ENCODE results near the gene MEIOC. TPM values are rescaled to one million over a fixed set of nuclear protein-coding genes. Genes with fewer than 3 reads are reported as not detected.

MEIOC gene
- total RNA-seq, 1 experiment from 2014 or later: 3.0 TPM

- Histone ChIP-seq H3K9ac (ENCODE audit: extremely low read depth, insufficient read length, low read length) (no peak overlapping the region), H2BK5ac (ENCODE audit: insufficient read length, low read length) (no peak overlapping the region), H3K4me1 (ENCODE audit: insufficient read depth, low read length) (no peaks in the 10 kb centered on the region), H4K20me1 (ENCODE audit: control insufficient read depth, insufficient read depth, insufficient read length) (no peaks in the 10 kb centered on the region), H2BK12ac (ENCODE audit: insufficient read length, low read depth, low read length) (no peak overlapping the region), H3K27me3 (ENCODE audit: insufficient read depth, low read length) (peaks cover 3% of the 10 kb centered on the region; the same call in 1 of the 2 replicates), H2BK20ac (ENCODE audit: low read depth, low read length, poor library complexity, severe bottlenecking) (no peak overlapping the region), H3K27ac (ENCODE audit: insufficient read length, low read depth, low read length) (no peak overlapping the region), H2AFZ (ENCODE audit: low read length) (no peak overlapping the region), H3K23me2 (ENCODE audit: insufficient read length, low read depth, low read length, poor library complexity, severe bottlenecking) (peaks cover 3% of the 10 kb centered on the region), H2AK5ac (ENCODE audit: insufficient read length, low read length) (no peak overlapping the region), H2BK120ac (ENCODE audit: low read depth, low read length, poor library complexity, severe bottlenecking) (no peak overlapping the region), H3K79me1 (ENCODE audit: insufficient read depth, low read depth, low read length, poor library complexity, severe bottlenecking) (no peaks in the 10 kb centered on the region), H3K14ac (ENCODE audit: insufficient read depth, low read length) (no peak overlapping the region), H3K79me2 (ENCODE audit: insufficient read depth, low read length) (no peaks in the 10 kb centered on the region), H3K9me3 (ENCODE audit: control insufficient read depth, low read depth, low read length) (no peaks in the 10 kb centered on the region), H3K18ac (ENCODE audit: insufficient read length, low read depth, low read length) (no peak overlapping the region), H3K56ac (ENCODE audit: insufficient read length, low read depth, low read length) (no peak overlapping the region), H3K4me2 (ENCODE audit: insufficient read depth, insufficient read length, low read length) (no peak overlapping the region), H3T11ph (ENCODE audit: low read length) (no peak overlapping the region), H2BK15ac (ENCODE audit: low read depth, low read length) (no peak overlapping the region), H3K4ac (ENCODE audit: low read depth, low read length) (no peak overlapping the region), H4K91ac (ENCODE audit: insufficient read length, low read depth, low read length) (no peak overlapping the region), H3K23ac (ENCODE audit: insufficient read length, low read depth, low read length) (no peak overlapping the region), H4K8ac (replicated peaks; ENCODE audit: insufficient read length, low read depth, low read length) (no peak overlapping the region), H4K5ac (ENCODE audit: insufficient read length, low read depth, low read length) (no peak overlapping the region)
- H3K27me3 Mint-ChIP-seq (ENCODE audit: low read depth): peaks cover 15% of the 10 kb centered on the region
- H3K4me3 Mint-ChIP-seq: no peak overlapping the region
- H3K4me1 Mint-ChIP-seq: peaks cover 0 to 3% of the 10 kb centered on the region in 2 experiments; a peak in 2 of 4 replicates
- 0 out of 5 replicates have a peak, but pooled peaks cover 0 to 3% of the 10 kb centered on the region in 2 experiments for H3K9me3 Mint-ChIP-seq
- no CpG with 5 or more reads among the region's 2 CpGs for WGBS (ENCODE audit: extremely low coverage, insufficient read length, low lambda C conversion rate)
- no peak for TF ChIP-seq CTCF (conservative IDR thresholded peaks at IDR 0.05)
- DNase-seq: no peak
- no peak overlapping the region for H3K27ac Mint-ChIP-seq
- H3K36me3 Mint-ChIP-seq (ENCODE audit: insufficient read depth in 1 of 3, low read depth in 3 of 3): peaks cover 0 to 5% (median 3%) of the 10 kb centered on the region in 3 experiments; a peak in 5 of 7 replicates
Observed at GRCh38 chr17:44661835-44662234, 5.6 kb downstream of the MEIOC start.

All from H9 (cell line).